Activated CD8-positive, alpha-beta memory T cell treated with anti-CD3 and anti-CD28 coated beads for 1 hour (primary cell): ENCODE measurements around the gene CHST9.
"Not testable (repeated sequence)": the region's sequence is repeated elsewhere in the genome, so short reads cannot be mapped to it uniquely, and the experiment has no call there.

Experiments
- DNase-seq, 2 donors: peaks; one replicate each; pipeline ENCODE4 v3.0.0-alpha.2; 2020; ENCODE audit warnings: low read depth in 1 of 2; ENCODE audit errors: extremely low read depth in 1 of 2

CHST9 gene

DNA sequence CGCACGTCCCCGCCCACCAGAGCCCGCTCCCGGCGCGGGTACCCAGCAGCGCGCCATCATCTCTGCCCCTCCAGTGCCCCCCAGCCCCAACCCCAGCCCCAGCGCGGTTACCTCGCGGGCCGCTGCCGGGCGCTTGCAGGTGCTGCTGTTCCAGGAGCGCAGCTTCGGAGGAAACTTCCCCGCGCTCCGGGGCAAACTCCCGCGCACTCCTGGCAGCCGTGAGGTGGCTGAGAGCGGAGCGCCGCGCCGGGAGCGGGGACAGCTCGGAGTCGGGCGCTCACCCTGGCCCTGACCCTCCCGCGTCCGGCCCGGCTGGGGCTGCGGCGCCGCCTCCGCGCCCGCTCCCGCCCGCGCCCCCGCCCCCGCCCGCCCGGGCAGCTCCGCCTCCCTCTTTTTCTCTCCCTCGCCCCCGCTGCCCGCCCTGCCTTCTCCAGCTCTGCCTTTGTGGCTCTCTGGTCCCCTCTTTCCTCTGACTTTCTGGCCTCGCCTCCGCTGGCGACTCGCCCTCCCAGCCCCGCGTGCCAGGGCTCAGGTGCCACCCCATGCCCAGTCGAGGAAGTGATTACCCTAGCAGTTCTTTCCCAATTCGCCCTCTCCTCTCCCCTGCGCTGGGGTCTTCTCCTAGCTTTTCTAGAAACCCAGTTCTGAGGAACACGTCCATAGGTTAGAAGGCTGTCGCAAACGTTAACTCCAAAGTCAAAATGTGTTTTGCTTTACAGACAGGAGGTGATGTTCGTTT is at the start of gene CHST9:
Gene CHST9 (minus strand): TSS at position 284 of the 739 bp plus-strand sequence. CDS start 42,499 bp downstream, outside the sequence.
- DNase-seq = no peak

DNA sequence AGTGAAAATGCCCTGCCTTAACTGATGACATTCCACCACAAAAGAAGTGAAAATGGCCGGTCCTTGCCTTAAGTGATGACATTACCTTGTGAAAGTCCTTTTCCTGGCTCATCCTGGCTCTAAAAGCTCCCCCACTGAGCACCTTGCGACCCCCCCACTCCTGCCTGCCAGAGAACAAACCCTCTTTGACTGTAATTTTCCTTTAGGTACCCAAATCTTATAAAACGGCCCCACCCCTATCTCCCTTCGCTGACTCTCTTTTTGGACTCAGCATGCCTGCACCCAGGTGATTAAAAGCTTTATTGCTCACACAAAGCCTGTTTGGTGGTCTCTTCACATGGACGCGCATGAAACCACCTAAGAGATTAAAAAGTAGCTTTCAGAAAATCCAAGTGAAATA is 47.2 kb upstream of the CHST9 start:
- not testable (repeated sequence) for DNase-seq

- not testable (repeated sequence) for DNase-seq
Observed at GRCh38 chr18:27231671-27232070, 46.6 kb upstream of the CHST9 start.

GRCh38 chr18:27231221-27231620 is 46.1 kb upstream of the CHST9 start:
- not testable (repeated sequence) for DNase-seq

DNA sequence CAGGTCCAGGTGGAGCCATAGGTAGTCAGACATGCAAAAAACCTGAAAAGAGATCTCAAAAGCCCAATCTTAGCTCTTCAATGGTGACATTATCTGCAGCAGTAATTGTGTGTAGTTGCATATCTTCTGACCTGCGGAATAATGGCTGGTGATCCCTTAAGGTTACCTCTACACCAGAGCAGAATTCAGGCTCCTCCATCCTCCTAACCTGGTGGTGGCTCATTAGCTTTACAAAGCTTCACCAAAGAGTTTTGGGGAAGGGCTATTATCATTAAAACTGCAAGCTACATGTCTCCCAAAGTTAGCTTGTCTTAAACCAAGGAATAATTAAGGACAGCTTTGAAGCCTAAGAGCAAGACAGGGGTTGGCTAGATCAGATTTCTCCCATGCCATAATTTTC is 42.6 kb upstream of the CHST9 start:
- DNase-seq = no peak

GRCh38 chr18:27226556-27227075 is 41.5 kb upstream of the CHST9 start:
- DNase-seq = no peak

DNA sequence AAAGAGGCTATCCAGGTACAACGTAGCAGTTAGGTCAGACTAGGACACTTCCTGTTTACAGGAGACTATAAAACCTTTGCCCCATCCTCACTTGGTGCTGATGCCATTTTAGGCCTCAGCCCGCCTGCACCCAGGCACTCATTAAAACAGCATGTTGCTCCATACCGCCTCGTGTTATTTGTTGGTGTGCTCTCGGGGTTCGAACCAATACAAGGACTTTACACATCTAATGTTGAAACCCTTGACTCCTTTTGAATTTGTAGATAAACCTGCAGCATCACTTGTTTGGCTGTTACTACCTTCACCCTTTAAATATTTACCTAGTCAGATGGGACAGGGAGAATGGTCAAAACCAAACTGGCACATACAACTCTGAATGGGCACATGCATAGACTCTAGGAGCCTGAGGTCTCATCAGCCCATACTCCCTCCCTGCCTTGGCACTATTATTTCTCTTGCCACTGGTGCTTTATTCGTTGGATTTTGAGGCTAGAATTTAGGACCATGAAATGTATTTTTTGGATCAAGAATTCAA is 40.9 kb upstream of the CHST9 start:
- DNase-seq = no peak

- DNase-seq = no peak
Observed at GRCh38 chr18:27223526-27224291, 38.6 kb upstream of the CHST9 start.

- DNase-seq = no peak
Observed at GRCh38 chr18:27214831-27215230, 29.7 kb upstream of the CHST9 start.

DNA sequence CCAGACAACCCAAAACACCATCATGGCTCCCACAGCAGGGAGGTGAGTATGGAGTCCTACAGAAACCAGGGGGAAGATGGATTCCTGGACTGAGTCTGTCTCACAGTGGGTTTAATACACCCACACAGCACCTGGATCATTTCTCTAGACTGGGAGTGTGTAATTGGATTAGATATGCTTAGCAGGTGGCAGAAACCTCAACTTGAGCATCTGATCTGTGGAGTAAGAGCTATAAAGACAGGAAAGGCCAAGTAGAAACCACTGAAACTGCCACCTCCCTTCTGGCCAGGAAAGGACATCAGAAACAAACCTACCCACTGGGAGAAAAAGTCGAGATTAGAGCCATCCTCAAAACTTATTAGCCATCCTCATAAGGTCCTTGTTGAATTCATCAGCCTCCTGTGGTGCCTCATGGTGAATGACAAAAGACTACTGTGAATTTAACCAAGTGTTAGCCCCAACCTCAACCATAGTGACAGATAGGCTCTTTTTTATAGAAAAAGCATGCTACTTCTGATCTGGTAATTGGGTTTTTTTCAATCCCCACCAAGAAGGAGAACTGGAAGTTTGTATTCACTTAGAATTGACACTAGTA is 28.1 kb upstream of the CHST9 start:
- no peak for DNase-seq

GRCh38 chr18:27211569-27211968 is 26.5 kb upstream of the CHST9 start:
- no peak for DNase-seq

GRCh38 chr18:27206411-27206810 is 21.3 kb upstream of the CHST9 start:
- no peak for DNase-seq

GRCh38 chr18:27202741-27203140 is 17.6 kb upstream of the CHST9 start:
- no peak for DNase-seq

- no peak for DNase-seq
Observed at GRCh38 chr18:27198036-27198435, 12.9 kb upstream of the CHST9 start.

- DNase-seq = no peak
Observed at GRCh38 chr18:27188309-27188708, 3.2 kb upstream of the CHST9 start.

- no peak for DNase-seq
Observed at GRCh38 chr18:27185897-27186296, 789 bp upstream of the CHST9 start.

DNA sequence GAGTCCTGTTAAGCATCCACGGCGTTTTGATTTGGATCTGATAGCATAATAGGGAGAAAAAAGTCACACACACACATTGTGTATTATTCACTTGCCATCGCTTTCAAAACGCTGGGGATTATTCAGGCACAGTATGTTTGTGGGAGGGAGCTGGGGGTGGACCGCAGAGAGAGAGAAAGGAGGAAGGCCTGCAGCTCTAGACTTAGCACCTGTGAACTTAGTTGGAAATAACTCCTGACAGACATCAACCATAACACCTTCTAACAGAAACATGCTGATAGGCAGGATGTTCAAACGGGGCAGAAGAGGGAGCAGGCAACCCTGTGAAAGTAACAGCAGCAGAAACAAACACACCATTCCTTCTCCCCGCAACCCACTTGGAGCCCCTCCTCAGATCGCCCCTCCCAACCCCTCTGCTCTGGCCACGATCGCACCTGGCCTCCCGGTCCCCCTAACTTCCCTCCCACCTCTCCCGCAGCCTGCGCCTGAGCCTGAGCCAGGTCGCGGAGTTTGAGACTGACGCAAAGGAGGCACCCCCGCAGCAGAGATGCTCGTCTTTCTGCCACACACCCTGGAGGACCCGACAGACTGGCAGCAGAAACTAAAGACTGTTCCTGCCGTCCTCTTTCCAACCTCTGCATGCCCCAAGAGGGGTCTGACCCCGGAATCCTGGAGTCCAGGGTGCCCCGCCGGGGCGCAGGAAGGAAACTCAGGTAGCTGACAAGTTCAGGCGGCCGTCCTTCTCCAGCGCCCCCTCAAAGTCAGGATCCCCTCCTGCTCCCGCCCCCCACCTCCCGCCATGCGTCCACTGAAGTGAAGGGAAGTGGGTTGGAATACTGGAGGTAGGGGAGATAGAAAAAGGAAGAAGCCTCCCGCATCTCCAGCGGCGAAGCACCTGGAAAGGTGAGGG is 738 bp downstream of the CHST9 start:
- no peak for DNase-seq

DNA sequence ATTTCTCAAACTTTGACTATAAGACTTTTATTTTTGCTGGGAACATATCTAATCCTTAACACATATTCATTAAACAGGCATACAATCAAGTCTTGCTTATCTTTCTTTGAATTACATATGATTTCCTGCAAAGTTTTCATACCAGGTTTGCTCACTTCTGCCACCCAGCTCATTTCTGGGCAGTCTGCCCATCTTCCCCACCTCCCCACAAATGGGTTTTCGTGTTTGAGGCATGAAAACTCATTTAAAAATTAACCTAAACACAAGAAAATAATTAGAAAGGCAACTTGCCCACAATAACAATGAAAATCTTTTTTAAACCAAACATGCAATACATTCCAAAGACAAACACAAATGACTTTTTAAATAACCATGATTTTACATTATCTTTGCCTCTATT is 3.4 kb downstream of the CHST9 start:
- DNase-seq = no peak

DNA sequence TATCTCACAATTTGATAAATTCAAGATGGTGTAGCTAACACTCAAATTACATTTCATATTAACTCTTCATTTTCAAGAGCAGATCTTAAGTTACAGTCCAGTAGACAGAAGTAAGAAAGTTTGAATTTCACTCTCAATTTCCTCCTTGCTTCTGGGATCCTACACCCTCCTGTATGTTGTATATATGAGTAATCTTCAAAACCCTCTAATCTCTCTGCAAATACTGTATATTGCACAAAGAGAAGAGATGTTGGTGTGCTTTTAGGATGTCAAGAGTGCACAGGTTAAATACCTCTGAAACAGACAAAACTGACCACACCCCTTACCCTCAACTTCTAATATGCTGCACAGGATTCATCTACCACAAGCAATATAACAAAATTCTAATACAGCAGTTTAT is 6.7 kb downstream of the CHST9 start:
- DNase-seq = no peak

- DNase-seq = no peak
Observed at GRCh38 chr18:27175914-27176313, 9.2 kb downstream of the CHST9 start.
